Gastrocnemius medialis (tissue), 4 donors: ENCODE measurements around the gene CDC34.

ENCODE experiments used
- CTCF ChIP-seq, 5 experiments: fragments of 450-650 bp in 3 of 5; fragments of 200-600 bp in 2 of 5; sonication (generic) in 2 of 5; IDR thresholded peaks in 4 of 5; conservative IDR thresholded peaks in 1 of 5; 1 replicate in 4 of 5; 2 replicates in 1 of 5; pipeline ENCODE4 v1.5.1; 2016 to 2019; ENCODE audit warnings: antibody characterized with exemption in 5 of 5, mild to moderate bottlenecking in 3 of 5, moderate library complexity in 3 of 5
- POLR2A ChIP-seq, 2 donors: fragments of 450-650 bp; IDR thresholded peaks; one replicate each; pipeline ENCODE4 v1.6.1; 2017; ENCODE audit warnings: antibody characterized with exemption in 2 of 2, mild to moderate bottlenecking in 2 of 2, moderate library complexity in 2 of 2

DNA sequence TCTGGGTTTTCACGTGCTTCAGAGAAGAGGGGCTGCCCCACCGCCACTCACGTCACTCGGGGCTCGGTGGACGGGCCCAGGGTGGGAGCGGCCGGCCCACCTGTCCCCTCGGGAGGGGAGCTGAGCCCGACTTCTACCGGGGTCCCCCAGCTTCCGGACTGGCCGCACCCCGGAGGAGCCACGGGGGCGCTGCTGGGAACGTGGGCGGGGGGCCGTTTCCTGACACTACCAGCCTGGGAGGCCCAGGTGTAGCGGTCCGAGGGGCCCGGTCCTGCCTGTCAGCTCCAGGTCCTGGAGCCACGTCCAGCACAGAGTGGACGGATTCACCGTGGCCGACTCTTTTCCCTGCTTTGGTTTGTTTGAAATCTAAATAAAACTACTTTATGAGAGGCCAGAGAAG, 10.1 kb downstream of the CDC34 start:
- TF ChIP-seq CTCF (IDR thresholded peaks at IDR 0.05 in 4 of 5, conservative IDR thresholded peaks at IDR 0.05 in 1 of 5), result no peak
- TF ChIP-seq POLR2A (IDR thresholded peaks at IDR 0.05), result no peak
